ENCODE data around the gene ADGRG1. TPM values are rescaled to one million over a fixed set of nuclear protein-coding genes. Genes with fewer than 3 reads are reported as not detected.

The ADGRG1 gene
- total RNA-seq, 1 experiment from 2014 or later: 13.1 TPM

- Histone ChIP-seq H3K4me3 (ENCODE audit: low read depth in 2 of 2, low read length in 2 of 2) (no peak overlapping the region), H3K9me3 (ENCODE audit: control insufficient read depth, insufficient read depth, low read depth, low read length) (no peaks in the 10 kb centered on the region), H3K27ac (ENCODE audit: low read length) (no peak overlapping the region), H3K27me3 (ENCODE audit: control insufficient read depth, insufficient read depth, low read length) (no peaks in the 10 kb centered on the region), H3K4me1 (ENCODE audit: control insufficient read depth, insufficient read depth, low read length) (no peaks in the 10 kb centered on the region), H3K36me3 (ENCODE audit: control insufficient read depth, insufficient read depth, low read length) (no peaks in the 10 kb centered on the region)
- ATAC-seq (no peak), DNase-seq (ENCODE audit: low read depth, low spot score) (no peak)
- TF ChIP-seq REST (IDR thresholded peaks at IDR 0.05; ENCODE audit: insufficient read depth in 1 of 2, low read depth in 2 of 2, low read length in 1 of 2): no peak
- in situ Hi-C loops (cut with HindIII; ENCODE audit: low pct_unique_long_range_greater_than_20kb, low sequenced_read_pairs) (no loop called here), intact Hi-C loops (cut with micrococcal nuclease; ENCODE audit: unreplicated experiment) (no loop called here)
- no TSS peak for BruUV-seq (replicated peaks)
- ChIA-PET POLR2A (no interaction called here), CTCF (no interaction called here)
Observed at GRCh38 chr16:57603115-57604024, 25.1 kb upstream of the ADGRG1 start.

GRCh38 chr16:57604177-57604576 is 24.3 kb upstream of the ADGRG1 start:
- H3K27ac ChIP-seq (ENCODE audit: low read length): no peak overlapping the region
- CTCF ChIA-PET: no interaction called here
- H3K36me3 ChIP-seq (ENCODE audit: control insufficient read depth, insufficient read depth, low read length): no peaks in the 10 kb centered on the region
- H3K4me3 ChIP-seq (ENCODE audit: low read depth in 2 of 2, low read length in 2 of 2): no peak overlapping the region
- in situ Hi-C loops (cut with HindIII; ENCODE audit: low pct_unique_long_range_greater_than_20kb, low sequenced_read_pairs) (no loop called here), intact Hi-C loops (cut with micrococcal nuclease; ENCODE audit: unreplicated experiment) (no loop called here)
- no peak for ATAC-seq
- POLR2A ChIA-PET: no interaction called here
- no TSS peak for BruUV-seq (replicated peaks)
- no peaks in the 10 kb centered on the region for H3K4me1 ChIP-seq (ENCODE audit: control insufficient read depth, insufficient read depth, low read length)
- no peaks in the 10 kb centered on the region for H3K9me3 ChIP-seq (ENCODE audit: control insufficient read depth, insufficient read depth, low read depth, low read length)
- H3K27me3 ChIP-seq (ENCODE audit: control insufficient read depth, insufficient read depth, low read length): no peaks in the 10 kb centered on the region
- DNase-seq (ENCODE audit: low read depth, low spot score): no peak
- TF ChIP-seq REST (IDR thresholded peaks at IDR 0.05; ENCODE audit: insufficient read depth in 1 of 2, low read depth in 2 of 2, low read length in 1 of 2) (no peak), SIN3A (IDR thresholded peaks at IDR 0.05; ENCODE audit: borderline replicate concordance, insufficient read depth, low read depth, low read length) (no peak), TCF7L2 (IDR thresholded peaks at IDR 0.05; ENCODE audit: low read depth, low read length) (no peak), POLR2AphosphoS5 (IDR thresholded peaks at IDR 0.05; ENCODE audit: low read depth, low read length) (no peak), CTCF (IDR thresholded peaks at IDR 0.05) (no peak)
